Upper lobe of right lung (tissue), 1 donor: Measurements from ENCODE around the gene C14orf39. TPM values are rescaled to one million over a fixed set of nuclear protein-coding genes. Genes with fewer than 3 reads are reported as not detected.

Experiments used
- ATAC-seq: fragments of 200-7000 bp; cut with Tn5 transposase; one replicate; pipeline ENCODE4 v1.9.1; 2020; ENCODE audit warnings: mild to moderate bottlenecking, moderate library complexity
- DNase-seq: peaks from one replicate; pipeline ENCODE4 v3.0.0-alpha.2; 2020
- H3K27ac ChIP-seq: fragments of 200-600 bp; one replicate; pipeline ENCODE4 v1.8.0; 2022
- H3K27me3 ChIP-seq: fragments of 200-600 bp; one replicate; pipeline ENCODE4 v1.8.0; 2022; ENCODE audit warnings: mild to moderate bottlenecking
- H3K36me3 ChIP-seq: fragments of 200-600 bp; one replicate; pipeline ENCODE4 v1.8.0; 2022
- H3K4me1 ChIP-seq: fragments of 200-600 bp; one replicate; pipeline ENCODE4 v1.8.0; 2022
- H3K4me3 ChIP-seq: fragments of 200-600 bp; one replicate; pipeline ENCODE4 v1.8.0; 2022; ENCODE audit warnings: mild to moderate bottlenecking
- H3K9me3 ChIP-seq: fragments of 200-600 bp; one replicate; pipeline ENCODE4 v1.8.0; 2022
- CTCF ChIP-seq: fragments of 200-600 bp; IDR thresholded peaks from one replicate; pipeline ENCODE4 v1.8.0; 2022; ENCODE audit warnings: antibody characterized with exemption
- intact Hi-C: fragments of 100-400 bp; cut with DNase I; formaldehyde crosslinking; loops from one replicate; pipeline ENCODE4 v1.11.0; 2022
- long read RNA-seq: library from polyadenylated mRNA; unstranded; transcript quantifications from one replicate; pipeline ENCODE4 v2.0.0, GENCODE V29; 2021
- total RNA-seq: library from RNA; stranded (reverse); fragmentation: NEBNext Ultra II Directional; extraction: Animal tissue kit (Norgen Biotek cat#: 25700); gene quantifications from one replicate; pipeline ENCODE4 v1.2.1, GENCODE V29; 2021
- donor health status: DM: no; HTN: yes; CAD: no; lungs with severe emphysema.

C14orf39 gene
- not detected for total RNA-seq
- long read RNA-seq = 0 reads

DNA sequence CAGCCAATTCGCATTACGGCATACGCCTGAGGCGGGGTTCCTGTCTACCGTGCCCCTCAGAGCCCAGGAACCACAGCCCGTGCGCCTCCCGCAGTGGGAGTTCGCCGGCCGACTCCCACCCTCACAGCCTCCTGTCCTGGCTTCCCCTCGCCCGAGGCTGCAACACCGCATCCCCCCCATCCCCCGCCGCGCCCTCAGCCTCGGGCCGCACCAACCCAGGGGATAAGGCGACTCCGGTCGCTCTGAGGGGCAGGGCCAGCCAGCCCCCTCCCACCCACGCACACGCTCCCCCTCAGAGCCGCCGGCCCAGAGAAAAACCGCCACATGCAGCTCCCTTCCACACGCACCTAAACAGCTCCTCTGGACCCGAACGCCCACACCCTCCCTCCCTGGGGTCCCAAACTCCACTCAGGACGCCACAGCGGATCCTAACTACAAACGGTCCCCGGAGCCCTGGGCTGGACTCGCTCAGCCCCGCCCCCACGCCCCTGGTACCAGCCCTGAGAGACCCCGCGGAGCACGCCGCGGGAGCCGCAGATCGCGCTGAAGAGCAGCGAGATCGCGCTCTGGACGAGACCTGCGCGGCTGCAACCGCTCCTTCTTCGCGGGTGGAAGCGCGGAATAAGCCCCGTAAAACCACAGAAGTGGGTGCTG is at the start of gene C14orf39:
C14orf39 (minus strand) TSS at position 466 of the 654 bp plus-strand sequence. CDS start 985 bp downstream, outside the sequence.
- Histone ChIP-seq H3K4me1 (no peaks in the 10 kb centered on the region), H3K9me3 (no peaks in the 10 kb centered on the region), H3K36me3 (no peaks in the 10 kb centered on the region), H3K4me3 (no peak within 1 kb of the TSS), H3K27me3 (peaks cover 60% of the 10 kb centered on the region), H3K27ac (no peak within 1 kb of the TSS)
- DNase-seq (no peak), ATAC-seq (peak; percentile 19)
- TF ChIP-seq CTCF = no peak
- intact Hi-C loops = no loop called here

- no peaks in the 10 kb centered on the region for H3K9me3 ChIP-seq
- intact Hi-C loops = no loop called here
- DNase-seq (no peak), ATAC-seq (no peak)
- H3K4me3 ChIP-seq = no peak overlapping the region
- H3K4me1 ChIP-seq = no peaks in the 10 kb centered on the region
- peaks cover 6% of the 10 kb centered on the region for H3K27me3 ChIP-seq
- no peak for TF ChIP-seq CTCF
- H3K27ac ChIP-seq = no peak overlapping the region
- no peaks in the 10 kb centered on the region for H3K36me3 ChIP-seq
Observed at GRCh38 chr14:60532442-60532841, 46.6 kb upstream of the C14orf39 start.

DNA sequence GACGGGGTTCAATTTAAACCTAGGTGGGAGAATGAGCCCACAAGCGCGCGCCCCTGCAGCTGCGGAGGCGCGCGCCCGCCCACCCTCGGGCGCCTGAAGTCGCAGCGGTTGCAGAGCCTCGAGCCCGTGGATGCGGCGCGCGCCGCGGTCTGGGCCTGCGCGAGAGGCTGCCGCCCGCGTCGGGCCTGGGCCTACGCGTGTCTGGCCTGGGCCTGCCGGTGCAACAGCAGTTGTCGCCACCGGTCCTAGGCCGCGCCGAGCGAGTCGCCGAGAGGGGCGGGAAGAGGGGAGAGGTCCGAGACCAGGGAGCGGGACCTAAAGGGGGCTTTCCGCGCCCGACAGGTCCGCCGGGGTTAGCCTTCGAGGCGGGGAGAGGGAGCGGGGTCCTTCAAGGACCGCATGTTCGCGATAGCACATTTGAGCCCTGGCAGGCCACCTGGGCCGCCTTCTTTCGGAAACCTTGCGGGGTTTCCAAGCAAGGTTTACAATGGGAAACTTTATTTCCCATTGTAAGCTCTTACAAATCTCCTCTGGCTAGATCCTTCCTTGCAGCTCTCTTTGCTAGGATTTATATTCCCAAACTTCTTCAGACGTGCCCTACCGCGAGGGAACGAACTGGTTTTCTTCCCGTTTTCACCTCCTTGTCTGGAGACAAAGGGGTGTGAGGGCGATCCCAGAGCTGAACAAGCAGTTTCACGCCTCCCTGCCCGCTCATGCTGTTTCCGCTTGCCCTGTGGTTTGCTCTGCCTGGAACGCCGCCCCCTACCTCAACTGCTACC is 29.8 kb upstream of the C14orf39 start:
- H3K9me3 ChIP-seq = no peaks in the 10 kb centered on the region
- intact Hi-C loops = no loop called here
- no peak for TF ChIP-seq CTCF
- H3K27ac ChIP-seq = no peak overlapping the region
- H3K36me3 ChIP-seq = no peaks in the 10 kb centered on the region
- H3K27me3 ChIP-seq = peaks cover 67% of the 10 kb centered on the region
- peak; percentile 28 for ATAC-seq
- DNase-seq = no peak
- peaks cover 9% of the 10 kb centered on the region for H3K4me1 ChIP-seq
- no peak overlapping the region for H3K4me3 ChIP-seq

DNA sequence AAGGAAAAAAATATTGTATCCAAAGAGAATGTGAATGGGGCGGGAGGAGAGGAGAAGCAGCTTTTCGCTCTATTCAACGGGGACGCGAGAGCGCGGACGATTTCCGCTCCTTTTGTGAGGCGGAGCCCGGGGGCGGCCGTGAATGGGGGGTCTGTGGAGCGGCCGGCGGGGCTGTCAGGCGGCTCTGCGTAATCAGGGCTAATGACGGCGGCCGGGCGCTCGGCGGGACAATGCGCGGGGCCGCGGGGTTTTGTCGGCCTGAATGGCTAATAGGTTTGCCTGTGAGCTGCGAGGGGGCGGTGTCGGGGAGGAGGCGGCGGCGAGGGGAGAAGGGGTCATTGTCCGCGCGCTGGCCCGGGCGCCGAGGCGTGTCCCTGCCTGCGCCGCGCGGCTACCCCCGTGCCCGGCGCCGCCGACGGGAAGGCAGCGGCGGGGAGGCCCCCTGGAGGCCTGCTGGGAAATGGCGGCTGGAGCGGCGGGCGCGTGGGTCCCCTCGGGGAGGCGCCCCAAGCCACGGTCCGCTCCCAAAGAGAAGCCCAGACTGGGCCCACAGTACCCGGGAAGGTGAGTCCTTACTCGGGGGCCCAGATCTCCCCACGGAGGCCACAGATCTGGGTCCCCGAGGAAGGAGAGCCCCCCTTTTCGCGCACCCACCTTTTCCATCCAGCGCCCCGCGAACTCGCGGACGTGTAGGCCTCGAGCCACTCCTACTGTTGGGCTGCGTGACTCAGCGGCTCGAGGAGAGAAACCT is 29.1 kb upstream of the C14orf39 start:
- Histone ChIP-seq H3K4me1 (peaks cover 9% of the 10 kb centered on the region), H3K27me3 (peaks cover 75% of the 10 kb centered on the region), H3K4me3 (peak overlapping the region; percentile 39), H3K36me3 (no peaks in the 10 kb centered on the region), H3K27ac (no peak overlapping the region), H3K9me3 (no peaks in the 10 kb centered on the region)
- intact Hi-C loops = no loop called here
- ATAC-seq (peak; percentile 69), DNase-seq (peak; percentile 64)
- peak; percentile 39 for TF ChIP-seq CTCF

- no peak for DNase-seq
- intact Hi-C loops = no loop called here
- no peaks in the 10 kb centered on the region for H3K36me3 ChIP-seq
- peaks cover 78% of the 10 kb centered on the region for H3K27me3 ChIP-seq
- H3K4me3 ChIP-seq = peak overlapping the region; percentile 39
- ATAC-seq = no peak
- TF ChIP-seq CTCF = no peak
- H3K27ac ChIP-seq = no peak overlapping the region
- H3K4me1 ChIP-seq = peaks cover 9% of the 10 kb centered on the region
- no peaks in the 10 kb centered on the region for H3K9me3 ChIP-seq
Observed at GRCh38 chr14:60514378-60514740, 28.5 kb upstream of the C14orf39 start.
